CD4-positive, alpha-beta T cell treated with Interleukin-4 for 1 hour (primary cell): ENCODE results near the gene NUDT6.

Source experiments
- DNase-seq, 2 donors: peaks; one replicate each; pipeline ENCODE4 v3.0.0-alpha.2; 2020 to 2022

Gene NUDT6, protein sequence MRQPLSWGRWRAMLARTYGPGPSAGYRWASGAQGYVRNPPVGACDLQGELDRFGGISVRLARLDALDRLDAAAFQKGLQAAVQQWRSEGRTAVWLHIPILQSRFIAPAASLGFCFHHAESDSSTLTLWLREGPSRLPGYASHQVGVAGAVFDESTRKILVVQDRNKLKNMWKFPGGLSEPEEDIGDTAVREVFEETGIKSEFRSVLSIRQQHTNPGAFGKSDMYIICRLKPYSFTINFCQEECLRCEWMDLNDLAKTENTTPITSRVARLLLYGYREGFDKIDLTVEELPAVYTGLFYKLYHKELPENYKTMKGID

DNA sequence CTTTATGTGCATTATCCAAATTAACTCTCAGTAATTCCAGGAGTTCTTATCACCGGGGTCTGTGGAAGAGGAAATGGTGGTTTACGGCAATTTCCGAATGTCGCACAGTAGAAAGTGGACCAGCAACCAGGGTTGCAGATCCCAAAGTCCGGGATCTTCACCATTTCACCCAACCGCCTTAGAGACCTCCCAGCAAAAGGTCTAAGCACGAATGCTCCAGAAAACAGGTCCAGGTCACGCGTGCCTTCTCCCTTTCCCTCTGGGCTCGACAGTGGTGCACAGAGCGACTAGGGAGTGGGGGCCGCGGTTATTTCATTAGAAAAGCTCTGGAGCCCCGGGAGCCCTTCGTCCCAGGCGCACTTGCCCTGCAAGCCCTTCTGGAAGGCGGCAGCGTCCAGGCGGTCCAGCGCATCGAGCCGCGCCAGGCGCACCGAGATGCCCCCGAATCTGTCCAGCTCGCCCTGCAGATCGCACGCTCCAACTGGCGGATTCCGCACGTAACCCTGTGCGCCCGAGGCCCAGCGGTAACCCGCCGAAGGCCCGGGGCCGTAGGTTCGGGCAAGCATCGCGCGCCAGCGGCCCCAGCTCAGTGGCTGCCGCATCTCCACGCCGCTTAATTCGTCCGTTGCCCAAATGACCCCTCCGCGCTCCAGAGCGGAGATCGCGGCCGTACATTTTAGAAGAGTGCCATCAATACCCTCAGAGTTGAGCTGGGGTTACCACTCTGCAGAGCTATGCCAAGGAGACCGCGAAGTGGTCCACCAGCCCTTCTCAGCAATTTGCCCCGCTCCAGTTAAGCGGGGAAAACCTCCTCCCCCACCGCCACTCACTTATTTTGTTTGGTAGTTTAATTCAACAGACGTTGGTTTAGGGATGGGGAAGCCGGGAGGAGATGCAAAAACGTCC is at the start of gene NUDT6:
Gene NUDT6, minus strand, starts transcription at position 627 of the 906 bp plus-strand sequence. Its CDS starts 25 bp downstream, at position 602.
- peak; percentile 13 to 15 for DNase-seq

DNA sequence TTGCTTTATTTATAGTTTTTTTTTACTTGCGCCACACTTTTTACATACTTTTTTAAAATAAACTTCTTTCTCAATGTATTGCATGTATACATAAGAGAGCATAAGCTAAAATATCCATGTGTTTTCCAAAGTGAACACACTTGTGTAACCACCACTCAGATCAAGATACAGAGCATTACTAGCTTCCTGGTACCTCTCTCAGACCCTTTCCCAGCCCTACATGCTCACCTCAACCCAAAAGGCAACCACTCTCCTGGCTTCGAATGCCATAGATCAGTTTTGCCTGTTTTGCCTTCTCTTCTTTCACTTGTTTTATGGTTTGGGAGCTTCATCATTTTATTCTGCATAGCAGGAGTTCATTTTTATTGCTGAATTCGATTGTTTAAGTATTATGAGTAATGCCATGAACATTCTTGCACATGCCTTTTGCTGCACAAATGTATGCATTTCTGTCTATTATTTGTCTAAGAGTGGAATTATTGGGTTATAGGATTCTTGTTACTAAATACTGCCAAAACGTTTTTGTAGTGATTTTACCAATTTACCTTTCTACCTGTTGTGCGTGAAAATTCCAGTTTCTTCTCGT is 45.9 kb upstream of the NUDT6 start:
- DNase-seq: no peak

DNA sequence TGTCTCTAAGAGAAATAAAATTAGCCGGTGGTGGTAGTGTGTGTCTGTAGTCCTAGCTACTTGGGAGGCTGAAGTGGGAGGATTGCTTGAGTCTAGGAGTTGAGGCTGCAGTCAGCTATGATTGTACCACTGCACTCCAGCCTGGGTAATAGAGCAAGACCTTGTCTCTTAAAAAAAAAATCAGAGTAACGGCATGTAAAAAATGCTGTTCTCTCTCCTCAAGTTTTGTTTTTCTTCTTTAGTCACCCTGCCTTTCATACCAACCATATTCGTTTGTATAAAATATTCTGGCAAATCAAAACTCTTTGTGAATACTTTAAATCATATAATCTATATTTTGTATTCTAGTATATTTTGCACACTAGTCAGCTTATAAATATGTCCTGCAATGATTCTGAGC is 44.8 kb upstream of the NUDT6 start:
- no peak for DNase-seq

DNA sequence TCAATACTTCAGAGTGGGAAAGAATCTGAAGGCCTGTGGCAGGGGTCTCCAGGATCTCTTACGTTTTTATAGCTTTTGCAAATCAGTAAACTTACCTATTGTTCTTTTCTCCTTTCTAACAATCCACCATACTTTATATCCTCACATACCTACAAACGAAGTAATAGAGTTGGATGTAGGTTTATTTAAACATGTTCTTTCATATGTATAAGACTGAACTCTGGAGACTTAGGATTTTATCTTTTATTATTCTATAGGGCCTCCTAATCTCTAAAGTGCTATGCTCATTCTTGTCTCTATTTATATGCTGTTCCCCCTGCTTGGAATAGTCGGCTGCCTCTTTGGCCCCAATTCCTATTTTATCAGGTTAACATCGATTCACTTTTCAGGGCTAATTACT is 43.8 kb upstream of the NUDT6 start:
- no peak for DNase-seq

DNA sequence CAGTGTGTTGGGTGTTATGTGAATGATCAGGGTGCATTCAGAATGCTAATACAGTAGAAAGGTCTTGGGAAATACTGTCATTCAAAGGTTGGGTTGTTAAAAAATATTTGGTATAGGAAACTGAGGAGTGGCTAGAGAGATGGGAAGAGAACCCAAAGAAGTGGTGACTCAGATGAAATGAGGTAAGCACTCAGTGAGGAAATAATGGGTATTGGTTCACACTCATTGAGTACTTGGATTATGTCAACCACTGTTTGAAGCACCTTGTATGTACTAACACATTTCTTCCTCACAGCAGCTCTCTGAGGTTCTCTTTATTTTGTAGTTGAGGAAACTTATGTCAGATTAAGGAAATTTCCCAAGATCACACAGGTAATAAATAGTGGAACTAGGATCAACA is 40.8 kb upstream of the NUDT6 start:
- no peak for DNase-seq

DNA sequence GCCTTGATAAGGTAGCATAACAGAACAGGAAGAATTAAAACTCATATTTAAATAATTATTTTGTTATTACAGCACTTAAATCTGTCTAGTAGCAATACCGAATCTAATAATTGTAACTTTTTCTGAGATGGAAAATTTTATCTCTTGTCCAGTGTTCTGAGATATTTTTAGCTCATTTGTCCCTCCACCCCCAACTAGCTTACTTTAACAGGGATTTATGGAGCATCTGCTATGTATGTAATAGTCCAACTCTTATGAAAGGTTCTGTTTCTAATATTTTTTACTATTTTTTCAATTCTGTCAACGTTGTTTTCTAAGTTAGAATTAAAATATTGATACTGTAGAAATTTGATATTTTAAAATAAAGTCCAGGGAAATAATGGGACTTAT is 38.2 kb upstream of the NUDT6 start:
- no peak for DNase-seq

DNA sequence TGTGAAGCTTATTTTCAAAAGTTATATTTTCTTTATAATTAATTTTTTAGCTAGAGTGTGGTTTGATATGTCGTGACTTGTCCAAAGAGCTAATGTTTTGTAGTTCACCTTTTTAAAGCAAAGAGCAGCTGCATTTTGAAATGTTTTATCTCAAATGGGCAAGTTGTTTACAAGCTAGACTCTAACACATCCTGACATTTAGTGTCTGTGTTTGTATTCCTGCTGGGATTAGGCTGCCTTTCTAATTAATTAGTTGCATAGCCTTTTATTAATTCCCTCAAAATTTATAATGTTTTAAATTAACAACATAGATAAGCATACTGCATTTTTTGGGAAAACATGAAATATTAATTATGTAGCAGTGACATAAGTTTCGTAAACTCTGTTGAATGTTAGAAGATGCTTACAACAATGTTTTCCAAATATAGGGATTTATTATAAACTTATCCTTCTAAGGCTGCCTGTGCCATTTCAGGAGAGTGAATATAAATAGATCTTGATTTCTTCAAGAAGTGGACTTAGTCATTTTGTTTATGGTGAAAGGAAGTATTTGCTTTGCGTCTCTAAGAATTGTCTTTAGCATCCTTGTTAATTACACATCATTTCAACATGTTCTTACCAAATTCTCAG is 37.7 kb upstream of the NUDT6 start:
- no peak for DNase-seq

DNA sequence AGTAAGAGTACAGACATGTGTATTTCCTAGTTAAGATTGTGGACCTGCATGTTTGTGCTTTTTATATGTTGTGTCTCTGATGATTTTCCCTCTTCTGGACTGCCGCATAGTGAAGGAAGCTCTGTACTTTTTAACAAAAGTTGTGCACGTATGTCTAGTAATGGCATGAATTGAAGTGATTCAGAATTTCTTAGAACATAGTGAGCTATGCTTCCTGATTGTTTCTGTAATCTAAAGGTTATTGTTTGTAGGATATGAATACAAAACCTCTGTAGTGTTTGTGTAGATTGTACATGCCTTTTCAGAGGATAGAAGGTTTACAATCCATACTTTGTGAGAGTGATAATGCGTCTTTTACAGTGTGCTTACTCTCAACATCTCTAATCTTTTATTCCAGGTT is 37.0 kb upstream of the NUDT6 start:
- no peak for DNase-seq

DNA sequence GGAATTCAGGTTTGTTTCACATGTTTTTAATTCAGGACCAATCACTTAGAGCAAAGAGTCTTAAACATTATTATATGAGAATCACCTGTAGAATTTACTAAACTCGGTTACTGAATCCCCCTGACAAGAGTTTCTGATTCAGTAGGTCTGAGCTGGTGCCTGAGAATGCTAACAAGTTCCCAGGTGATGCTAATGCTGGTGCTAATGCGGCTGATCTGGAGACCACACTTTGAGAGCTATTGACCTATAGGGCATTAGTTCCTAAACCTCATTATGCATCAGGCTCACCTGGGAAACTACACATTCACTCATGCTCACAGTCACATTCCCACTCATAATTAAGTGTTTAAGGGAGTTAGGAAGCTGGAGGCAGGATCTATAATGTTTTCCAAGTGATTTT is 36.1 kb upstream of the NUDT6 start:
- DNase-seq: no peak

DNA sequence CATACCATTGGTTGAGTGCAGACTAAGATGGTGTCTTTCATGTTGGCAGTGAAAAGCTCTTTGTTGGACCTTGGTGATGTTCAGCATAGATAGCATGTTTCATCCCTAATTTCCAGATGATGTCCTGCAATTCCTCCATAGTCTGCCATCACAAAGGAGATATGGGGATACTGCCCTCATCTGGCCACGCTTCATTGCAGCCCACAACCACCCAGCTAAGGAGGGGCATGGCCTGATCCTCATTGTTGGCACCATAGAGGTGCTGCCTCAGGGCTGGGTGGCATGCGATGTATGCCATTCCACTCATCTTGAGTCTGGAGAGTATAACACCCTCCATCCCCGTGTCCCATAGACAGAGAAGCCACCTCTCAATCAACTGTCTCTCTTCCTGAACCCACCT is 31.5 kb upstream of the NUDT6 start:
- no peak for DNase-seq

DNA sequence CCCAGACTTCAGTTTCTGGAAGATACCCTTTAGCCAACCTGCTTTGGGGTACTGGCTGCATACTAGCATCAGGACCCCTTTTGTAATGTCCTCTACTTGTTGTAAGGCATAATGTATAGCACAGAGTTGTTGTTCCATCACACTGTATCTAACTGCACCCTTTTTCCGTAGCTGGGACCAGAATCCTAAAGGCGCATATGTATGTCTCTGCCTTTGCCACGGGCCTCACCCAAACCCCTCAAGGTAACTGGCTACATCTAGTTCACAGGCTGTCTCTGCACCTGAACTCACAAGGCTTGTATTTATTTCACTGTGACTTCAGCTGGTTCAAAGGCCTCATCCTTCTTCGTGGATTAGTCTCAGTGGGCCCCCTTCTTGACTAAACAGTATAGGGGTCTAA is 29.6 kb upstream of the NUDT6 start:
- DNase-seq: no peak

DNA sequence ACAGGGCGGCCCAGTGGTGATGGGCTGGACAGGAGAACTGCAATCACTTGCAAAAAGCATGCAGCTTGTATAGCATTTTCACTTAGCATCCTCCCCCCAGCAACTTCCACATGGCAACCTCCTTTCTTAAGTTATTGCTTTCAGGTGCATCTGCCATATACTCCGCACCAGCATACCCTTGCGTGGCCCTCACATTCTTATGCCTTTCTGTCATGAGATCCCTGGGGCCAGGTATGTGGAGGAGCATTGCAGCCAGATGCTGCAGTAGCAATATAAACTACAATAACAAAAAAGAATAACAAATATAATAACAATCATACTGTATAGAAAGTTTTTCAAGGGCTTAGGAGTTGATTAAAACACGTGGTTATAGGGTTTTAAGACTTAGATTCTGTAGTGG is 26.3 kb upstream of the NUDT6 start:
- no peak for DNase-seq

DNA sequence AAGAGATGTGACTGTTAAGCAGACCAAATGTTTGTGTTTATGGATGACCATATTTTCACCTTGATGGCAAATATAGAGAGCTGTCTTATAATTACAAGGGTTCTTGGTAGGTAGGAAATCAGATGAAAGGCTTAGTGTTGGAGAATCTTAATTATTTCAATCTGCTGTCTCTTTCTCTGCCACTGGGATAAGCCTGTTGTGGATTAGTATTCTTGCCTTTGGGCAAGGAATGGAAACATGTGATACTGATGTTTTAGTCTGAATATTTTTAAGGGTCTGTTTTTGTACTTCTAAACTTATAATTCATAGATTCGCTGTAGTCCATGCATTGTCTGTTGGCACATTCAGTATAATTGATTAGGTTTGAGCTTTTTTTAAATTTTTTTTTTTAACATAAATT is 23.7 kb upstream of the NUDT6 start:
- DNase-seq: no peak

DNA sequence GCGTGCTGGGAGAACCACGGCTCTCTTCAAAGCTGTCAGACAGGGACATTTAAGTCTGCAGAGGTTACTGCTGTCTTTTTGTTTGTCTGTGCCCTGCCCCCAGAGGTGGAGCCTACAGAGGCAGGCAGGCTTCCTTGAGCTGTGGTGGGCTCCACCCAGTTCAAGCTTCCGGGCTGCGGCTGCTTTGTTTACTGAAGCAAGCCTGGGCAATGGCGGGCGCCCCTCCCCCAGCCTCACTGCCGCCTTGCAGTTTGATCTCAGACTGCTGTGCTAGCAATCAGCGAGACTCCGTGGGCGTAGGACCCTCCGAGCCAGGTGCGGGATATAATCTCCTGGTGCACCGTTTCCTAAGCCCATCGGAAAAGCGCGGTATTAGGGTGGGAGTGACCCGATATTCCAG is 22.7 kb upstream of the NUDT6 start:
- DNase-seq: peak; percentile 29 to 64

DNA sequence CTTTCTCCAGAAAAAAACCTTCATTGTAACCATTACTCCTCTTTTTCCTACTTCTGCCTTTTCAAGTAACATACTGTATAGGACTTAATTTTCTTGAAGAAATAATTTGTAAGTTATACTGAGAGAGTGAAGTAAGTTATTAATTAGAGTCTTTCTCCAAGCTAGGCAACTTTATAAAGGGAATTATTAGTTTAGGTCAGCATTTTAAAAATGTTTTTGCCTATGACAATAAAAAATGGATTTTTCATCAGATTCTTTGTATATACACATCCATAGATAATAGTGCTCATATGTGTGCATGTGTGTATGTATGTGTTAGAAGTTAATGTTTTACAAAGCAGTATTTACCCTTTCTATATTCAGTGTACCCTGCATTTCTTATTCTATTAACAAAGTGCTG is 10.4 kb upstream of the NUDT6 start:
- DNase-seq: no peak

DNA sequence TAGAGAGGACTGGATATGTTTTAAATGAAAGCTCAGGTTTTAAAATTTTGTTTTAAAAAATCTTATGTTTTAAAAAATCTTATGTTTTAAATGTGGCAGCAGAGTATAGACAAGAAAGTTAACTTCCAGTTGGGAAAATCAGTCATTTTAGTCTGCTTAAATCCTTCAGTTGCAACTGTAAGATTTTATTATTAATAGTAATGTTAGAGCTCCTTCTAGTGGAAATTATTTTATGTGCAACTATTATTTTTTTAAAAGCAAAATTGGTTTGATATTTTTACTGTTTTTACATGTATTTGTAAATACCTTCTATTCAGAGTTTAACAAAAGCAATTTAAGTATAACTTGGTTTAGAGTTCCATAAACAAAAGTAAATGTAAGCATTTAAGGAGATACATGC is 8.5 kb upstream of the NUDT6 start:
- peak in 1 of 2 donors; percentile 42 for DNase-seq

DNA sequence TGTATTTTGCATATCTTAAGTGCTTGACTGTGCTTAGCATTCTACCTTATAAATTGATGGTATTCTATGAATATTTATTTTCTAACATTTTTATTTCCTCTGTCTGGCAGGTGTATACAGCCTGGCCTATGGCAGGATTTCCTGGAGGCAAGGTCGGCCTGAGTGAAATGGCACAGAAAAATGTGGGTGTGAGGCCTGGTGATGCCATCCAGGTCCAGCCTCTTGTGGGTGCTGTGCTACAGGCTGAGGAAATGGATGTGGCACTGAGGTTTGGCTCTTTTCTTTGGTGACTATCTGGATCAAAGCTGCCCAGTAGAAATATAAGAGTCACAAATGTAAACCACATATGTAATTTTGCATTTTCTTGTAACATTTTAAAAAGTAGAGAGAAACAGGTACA is 6.5 kb upstream of the NUDT6 start:
- DNase-seq: no peak

DNA sequence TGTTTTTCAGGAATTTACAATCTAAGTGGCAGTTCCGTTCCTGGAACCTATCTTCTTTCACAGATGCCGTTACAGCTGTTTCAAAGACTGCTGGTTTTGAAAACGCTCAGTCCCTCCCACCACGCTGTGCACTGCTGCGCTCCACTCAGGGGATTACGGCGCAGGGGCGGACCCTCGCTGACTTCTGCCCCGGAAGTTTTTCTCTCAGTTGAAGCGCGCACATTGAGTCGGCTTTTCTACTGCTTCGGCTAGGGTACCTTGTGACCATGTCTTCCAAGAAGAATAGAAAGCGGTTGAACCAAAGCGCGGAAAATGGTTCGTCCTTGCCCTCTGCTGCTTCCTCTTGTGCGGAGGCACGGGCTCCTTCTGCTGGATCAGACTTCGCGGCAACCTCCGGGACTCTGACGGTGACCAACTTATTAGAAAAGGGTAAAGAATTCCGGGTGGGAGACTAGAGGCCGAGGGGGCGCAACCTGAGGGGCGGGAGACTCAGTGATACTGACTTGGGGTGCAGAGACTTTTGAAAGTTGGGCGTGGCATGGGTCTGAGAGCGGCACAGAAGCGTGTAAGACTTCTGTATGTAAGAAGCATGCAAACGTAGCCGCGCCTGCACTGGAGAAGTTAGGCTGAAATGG is 597 bp upstream of the NUDT6 start:
- peak; percentile 87 to 89 for DNase-seq

DNA sequence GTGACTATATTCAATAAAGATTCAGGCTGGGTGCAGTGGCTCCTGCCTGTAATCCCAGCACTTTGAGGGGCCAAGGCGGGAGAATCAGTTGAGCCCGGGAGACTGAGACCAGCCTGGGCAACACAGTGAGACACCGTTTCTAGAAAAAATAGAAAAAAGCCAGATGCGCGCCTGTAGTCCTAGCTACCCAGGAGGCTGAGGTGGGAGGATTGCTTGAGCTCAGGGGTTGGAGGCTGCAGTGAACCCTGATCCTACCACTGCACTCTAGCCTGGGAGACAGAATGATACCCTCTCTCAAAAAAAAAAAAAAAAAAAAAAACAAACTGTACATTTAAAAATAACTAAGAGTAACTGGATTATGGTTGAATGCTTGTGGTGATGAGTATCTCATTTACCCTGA is 1.1 kb downstream of the NUDT6 start:
- no peak for DNase-seq

DNA sequence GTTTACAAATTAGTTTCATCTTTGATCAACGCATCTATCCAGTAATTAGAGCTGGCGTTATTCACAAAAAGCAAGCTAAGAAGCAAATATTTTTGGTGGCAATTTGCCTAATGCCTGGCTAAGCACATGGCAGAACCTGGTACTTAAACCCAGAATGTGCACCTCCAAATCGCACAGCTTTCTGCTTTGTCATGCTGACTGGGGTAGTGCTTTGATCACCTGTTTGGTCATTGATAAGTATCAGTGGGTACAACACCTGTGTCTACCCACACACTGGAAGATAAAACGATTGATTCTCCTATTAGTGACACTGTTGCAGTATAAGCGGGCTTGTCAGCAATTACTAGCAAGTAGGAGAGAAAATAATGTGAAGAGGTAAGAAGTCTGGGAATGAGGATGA is 1.9 kb downstream of the NUDT6 start:
- DNase-seq: no peak

DNA sequence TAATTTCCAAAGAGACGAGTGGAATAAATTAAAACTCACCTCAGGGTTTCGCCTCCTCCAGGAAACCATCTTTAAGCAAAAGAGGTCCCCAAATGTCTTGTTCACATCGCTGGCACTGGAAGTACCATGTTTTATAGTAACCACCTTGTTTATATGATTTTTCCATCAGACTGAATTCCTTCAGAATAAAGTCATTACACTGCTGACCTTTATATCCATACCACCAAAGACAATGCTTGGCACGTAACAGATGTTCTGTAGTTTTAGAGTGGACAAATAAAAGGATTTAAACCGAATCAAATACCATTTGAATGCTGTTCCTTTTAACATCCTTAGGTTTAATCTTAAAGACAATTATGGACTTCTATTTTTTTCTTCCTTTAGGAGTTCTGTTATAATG is 4.7 kb downstream of the NUDT6 start:
- DNase-seq: no peak

DNA sequence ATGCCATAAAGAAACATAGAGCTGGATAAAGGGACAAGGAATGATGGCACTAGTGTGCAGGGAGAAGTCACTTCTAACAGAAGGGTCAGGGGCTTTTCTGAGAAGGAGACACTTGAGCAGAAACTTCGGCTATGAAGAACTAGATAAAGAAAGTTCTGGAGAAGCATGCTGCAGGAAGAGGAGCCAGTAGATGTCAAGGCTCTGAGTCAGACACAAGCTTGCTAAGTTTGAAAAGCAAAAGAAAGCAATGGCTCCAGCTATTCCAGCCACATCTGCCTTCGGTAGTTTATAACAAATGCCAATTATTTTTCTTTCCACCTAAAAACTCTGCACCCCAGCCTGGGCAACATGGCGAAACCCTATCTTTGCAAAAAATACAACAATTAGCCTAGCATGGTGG is 7.5 kb downstream of the NUDT6 start:
- DNase-seq: no peak

DNA sequence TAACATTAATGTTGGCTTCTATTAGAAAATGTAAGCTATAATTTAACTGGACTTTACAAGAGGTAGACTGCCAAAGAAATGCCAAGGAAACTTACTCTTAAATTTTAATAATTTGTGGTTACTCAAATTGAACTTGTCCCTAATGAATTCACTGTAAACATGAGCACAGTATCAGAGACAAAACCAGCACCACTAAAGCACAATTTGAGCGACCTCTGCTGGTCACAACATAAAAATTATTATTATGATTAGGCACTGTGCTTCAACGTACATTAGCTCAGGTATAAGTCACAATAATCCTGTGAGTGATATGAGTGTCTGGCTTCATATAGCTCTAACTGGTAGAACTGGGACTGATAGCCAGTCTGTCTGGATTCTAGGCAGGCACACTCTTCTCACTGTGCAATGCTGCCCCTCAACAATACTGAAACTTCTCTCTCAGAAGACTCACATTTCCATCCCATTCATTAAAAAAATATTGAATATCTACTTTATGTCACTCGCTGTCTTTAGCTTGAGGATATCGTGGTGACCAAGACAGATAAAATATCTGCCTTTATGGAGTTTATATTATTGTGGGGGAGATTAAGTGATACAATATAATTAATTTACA is 8.0 kb downstream of the NUDT6 start:
- peak in 1 of 2 donors; percentile 67 for DNase-seq
